ENCODE results near the gene ADGRG3.

ADGRG3 gene

GRCh38 chr16:57689762-57690558 is 21.9 kb downstream of the ADGRG3 start:
- no peak for ATAC-seq
- TF ChIP-seq CSRNP3 (CRISPR knock-in tag; IDR thresholded peaks at IDR 0.05) (no peak), ZC3H10 (CRISPR knock-in tag; IDR thresholded peaks at IDR 0.05) (no peak), TSHZ2 (CRISPR knock-in tag; IDR thresholded peaks at IDR 0.05) (no peak), GLIS3 (CRISPR knock-in tag; IDR thresholded peaks at IDR 0.05) (no peak), ZFP30 (CRISPR knock-in tag; IDR thresholded peaks at IDR 0.05) (no peak), RARB (CRISPR knock-in tag; IDR thresholded peaks at IDR 0.05) (no peak), PPARA (CRISPR knock-in tag; IDR thresholded peaks at IDR 0.05; ENCODE audit: borderline replicate concordance) (no peak), OSR1 (CRISPR knock-in tag; IDR thresholded peaks at IDR 0.05) (no peak), PATZ1 (CRISPR knock-in tag; IDR thresholded peaks at IDR 0.05; ENCODE audit: borderline replicate concordance) (no peak), BACH2 (CRISPR knock-in tag; IDR thresholded peaks at IDR 0.05; ENCODE audit: borderline replicate concordance) (no peak), POU6F1 (CRISPR knock-in tag; IDR thresholded peaks at IDR 0.05; ENCODE audit: borderline replicate concordance, low read depth) (no peak), SNAI2 (CRISPR knock-in tag; IDR thresholded peaks at IDR 0.05) (no peak)

GRCh38 chr16:57690782-57691471 is 22.8 kb downstream of the ADGRG3 start:
- TF ChIP-seq ESRRG (CRISPR knock-in tag; IDR thresholded peaks at IDR 0.05): no peak
- no peak for TF ChIP-seq SNAI2 (CRISPR knock-in tag; IDR thresholded peaks at IDR 0.05)
- ATAC-seq: no peak

- ATAC-seq: no peak
- TF ChIP-seq ARNTL (CRISPR knock-in tag; IDR thresholded peaks at IDR 0.05; ENCODE audit: borderline replicate concordance, low read depth) (no peak), CSDC2 (CRISPR knock-in tag; IDR thresholded peaks at IDR 0.05) (no peak), OSR1 (CRISPR knock-in tag; IDR thresholded peaks at IDR 0.05) (no peak), ZNF70 (CRISPR knock-in tag; IDR thresholded peaks at IDR 0.05) (no peak), SNAI2 (CRISPR knock-in tag; IDR thresholded peaks at IDR 0.05) (no peak), PATZ1 (CRISPR knock-in tag; IDR thresholded peaks at IDR 0.05; ENCODE audit: borderline replicate concordance) (no peak), TOX (CRISPR knock-in tag; IDR thresholded peaks at IDR 0.05; ENCODE audit: borderline replicate concordance) (no peak), TSHZ2 (CRISPR knock-in tag; IDR thresholded peaks at IDR 0.05) (no peak), CSRNP3 (CRISPR knock-in tag; IDR thresholded peaks at IDR 0.05) (no peak)
Observed at GRCh38 chr16:57692636-57693035, 24.5 kb downstream of the ADGRG3 start.
